K562 (cell line): ENCODE results near the gene FOXN1. TPM values are rescaled to one million over a fixed set of nuclear protein-coding genes. Genes with fewer than 3 reads are reported as not detected.

Source experiments
- ATAC-seq: fragments of 200-7000 bp; cut with Tn5 transposase; 3 replicates; pipeline ENCODE4 v1.9.1; 2020; ENCODE audit warnings: moderate library complexity
- BruUV-seq: library from RNA; stranded (reverse); fragments of 400-500 nt; replicated peaks from 2 replicates; lab custom pipeline; 2021; lab: Mats Ljungman, UMichigan
- CTCF ChIA-PET: fragments of 300-600 bp; formaldehyde crosslinking; extraction: SDS; loops from one replicate; lab custom pipeline; 2021; ENCODE audit warnings: low intra/inter-chr PET ratio; lab: Yijun Ruan, JAX
- POLR2A ChIA-PET: fragments of 300-600, 350-650 bp; sonication (Branson Sonifier 250); formaldehyde crosslinking; extraction: SDS; loops from one replicate; lab custom pipeline; 2021; ENCODE audit warnings: antibody characterized with exemption, inconsistent platforms; lab: Yijun Ruan, JAX
- DNase-seq, 4 experiments: peaks; one replicate each; pipeline versions ENCODE4 v3.0.0 to v3.0.0-alpha.2; 2011 to 2018; ENCODE audit warnings: low spot score in 3 of 4, mixed read lengths in 3 of 4; ENCODE audit errors: extremely low read depth in 1 of 4
- FAIRE-seq: peaks from 2 replicates; lab custom pipeline; 2011; peaks lifted over from hg19 to GRCh38; lab: Jason Lieb, UNC
- H2AFZ ChIP-seq: 2 replicates; pipeline ENCODE4 v1.6.0; 2011; ENCODE audit warnings: low read depth, low read length, control low read depth, inconsistent platforms
- H3K27ac ChIP-seq: fragments of 200-600 bp; 3 replicates; pipeline ENCODE4 v1.8.0; 2011; ENCODE audit warnings: low read depth, mild to moderate bottlenecking, control low read depth, inconsistent platforms, low read length, moderate library complexity, mixed read lengths; ENCODE audit errors: extremely low read depth
- H3K27me3 ChIP-seq, 2 experiments: fragments of 300-600 bp in 1 of 2; 2 replicates in 1 of 2; 3 replicates in 1 of 2; pipeline versions ENCODE4 v1.6.0 to v1.8.0; 2011; ENCODE audit warnings: inconsistent platforms in 2 of 2, low read length in 2 of 2, mild to moderate bottlenecking in 1 of 2, mixed read lengths in 1 of 2, moderate library complexity in 1 of 2; ENCODE audit not compliant: control insufficient read depth in 2 of 2, insufficient read depth in 2 of 2
- H3K36me3 ChIP-seq: fragments of 300-600 bp; 3 replicates; pipeline ENCODE4 v1.8.0; 2011; ENCODE audit warnings: mild to moderate bottlenecking, low read length, inconsistent platforms; ENCODE audit not compliant: control insufficient read depth, insufficient read depth
- H3K4me1 ChIP-seq, 2 experiments: fragments of 200-600 bp in 1 of 2; replicated peaks in 1 of 2; 2 replicates in 1 of 2; 3 replicates in 1 of 2; pipeline versions ENCODE4 v1.5.1 to v1.8.0; 2011; ENCODE audit warnings: inconsistent platforms in 2 of 2, low read length in 2 of 2, mild to moderate bottlenecking in 1 of 2, mixed read lengths in 1 of 2, moderate library complexity in 1 of 2; ENCODE audit not compliant: control insufficient read depth in 2 of 2, insufficient read depth in 2 of 2
- H3K4me2 ChIP-seq: 2 replicates; pipeline ENCODE4 v1.6.1; 2011; ENCODE audit warnings: low read length, control low read depth, inconsistent platforms, mixed read lengths; ENCODE audit not compliant: insufficient read depth
- H3K4me3 ChIP-seq: fragments of 200-600 bp; sonication (generic), shearing (Covaris generic); 2 replicates; pipeline ENCODE4 v1.5.1; 2016; ENCODE audit warnings: control low read depth, inconsistent platforms
- H3K79me2 ChIP-seq: fragments of 200-600 bp; 3 replicates; pipeline ENCODE4 v1.8.0; 2011; ENCODE audit warnings: low read length, inconsistent platforms; ENCODE audit not compliant: control insufficient read depth, insufficient read depth
- H3K9ac ChIP-seq, 2 experiments: 2 replicates each; pipeline versions ENCODE4 v1.6.0 to v1.6.1; 2011; ENCODE audit warnings: low read depth in 2 of 2, low read length in 2 of 2, control low read depth in 1 of 2, inconsistent platforms in 1 of 2, mild to moderate bottlenecking in 1 of 2, mixed read lengths in 1 of 2; ENCODE audit not compliant: insufficient read depth in 1 of 2
- H3K9me1 ChIP-seq: one replicate; pipeline ENCODE4 v1.6.0; 2011; ENCODE audit warnings: inconsistent platforms, mild to moderate bottlenecking, low read length, moderate library complexity; ENCODE audit not compliant: control insufficient read depth, insufficient read depth
- H3K9me3 ChIP-seq: replicated peaks from 2 replicates; pipeline ENCODE4 v1.5.1; 2011; ENCODE audit warnings: low read depth, low read length, inconsistent platforms; ENCODE audit not compliant: control insufficient read depth, insufficient read depth
- H4K20me1 ChIP-seq: replicated peaks from 2 replicates; pipeline ENCODE4 v1.6.1; 2011; ENCODE audit warnings: low read length, inconsistent platforms, mixed read lengths; ENCODE audit not compliant: control insufficient read depth, insufficient read depth
- KDM1A ChIP-seq, 2 experiments: fragments of 450-650 bp; IDR thresholded peaks; 2 replicates each; pipeline ENCODE4 v1.6.1; 2016; ENCODE audit warnings: mild to moderate bottlenecking in 2 of 2
- MCM7 ChIP-seq, 2 experiments: fragments of 450-650 bp; IDR thresholded peaks; 2 replicates each; pipeline ENCODE4 v1.6.1; 2016 to 2018
- NFE2L1 ChIP-seq: fragments of 450-650 bp; IDR thresholded peaks from 2 replicates; pipeline ENCODE4 v1.6.1; 2016; ENCODE audit warnings: missing genetic modification characterization, low read depth, mild to moderate bottlenecking, missing compliant biosample characterization, moderate library complexity, borderline replicate concordance
- ZNF696 ChIP-seq: fragments of 250-450 bp; sonication (Bioruptor Pico); conservative IDR thresholded peaks from 2 replicates; pipeline ENCODE4 v1.4.0; 2020; ENCODE audit warnings: mild to moderate bottlenecking, moderate library complexity
- ZNF76 ChIP-seq: fragments of 250-450 bp; sonication (Bioruptor Pico); IDR thresholded peaks from 2 replicates; pipeline ENCODE4 v1.4.0; 2020; ENCODE audit warnings: mild to moderate bottlenecking, moderate library complexity, borderline replicate concordance
- WGBS: fragments of 100-300 bp; shearing (Covaris generic); methylation state at CpG from one replicate; pipeline ENCODE4 v1.1.6; 2016; ENCODE audit warnings: low coverage, mixed read lengths; ENCODE audit not compliant: insufficient coverage; ENCODE audit errors: missing lambda C conversion rate; 5-methylcytosine and 5-hydroxymethylcytosine counted together
- in situ Hi-C: fragments of 300-500 bp; cut with MboI; formaldehyde crosslinking; loops from 4 replicates; pipeline ENCODE4 v1.15.0; 2018; ENCODE audit warnings: inconsistent platforms, mixed read lengths
- intact Hi-C: fragments of 100-400 bp; cut with micrococcal nuclease; formaldehyde crosslinking; loops from 2 replicates; pipeline ENCODE4 v1.14.2; 2022
- polyA plus RNA-seq, 8 experiments: library from polyadenylated mRNA; depleted of rRNA in 4 of 8; stranded (reverse) in 5 of 8; unstranded in 3 of 8; fragments of >200 nt; fragmentation: Nextera tagmentation in 2 of 8; fragmentation: Illumina TruSeq in 1 of 8; extraction: Ambion mirVana in 2 of 8; extraction: Trizol in 1 of 8; gene quantifications; 2 replicates each; pipeline versions ENCODE4 v1.2.1 to v1.2.3, GENCODE V29; 2011 to 2014; ENCODE audit warnings: inconsistent platforms in 1 of 8, missing spikeins in 1 of 8
- total RNA-seq, 7 experiments: library from RNA; depleted of rRNA in 6 of 7; stranded (reverse); fragments of >200 nt in 6 of 7; fragmentation: Illumina TruSeq in 2 of 7; extraction: Trizol in 2 of 7; gene quantifications; 2 replicates each; pipeline versions ENCODE4 v1.2.1 to v1.2.3, GENCODE V29; 2011 to 2021; ENCODE audit warnings: low replicate concordance in 1 of 7
- TF ChIP-seq, protein P1 (sequence below): sonication (generic); formaldehyde crosslinking; IDR thresholded peaks from 2 replicates; pipeline ENCODE4 v1.8.0; 2022; ENCODE audit warnings: mild to moderate bottlenecking, missing genetic modification reagents
- TF ChIP-seq, protein P2 (sequence below): fragments of 250-450 bp; sonication (Bioruptor Pico); IDR thresholded peaks from 2 replicates; pipeline ENCODE4 v1.8.0; 2022; ENCODE audit warnings: inconsistent platforms
- TF ChIP-seq, protein P3 (sequence below): conservative IDR thresholded peaks from 2 replicates; pipeline ENCODE4 v1.6.1; 2011; ENCODE audit warnings: low read depth, mild to moderate bottlenecking, low read length; ENCODE audit not compliant: control insufficient read depth

Gene FOXN1
- total and polyA plus RNA-seq, 9 of the 15 experiments (the other 6 are each of a cell fraction or from before 2014, with no cell fraction given), result not detected

DNA sequence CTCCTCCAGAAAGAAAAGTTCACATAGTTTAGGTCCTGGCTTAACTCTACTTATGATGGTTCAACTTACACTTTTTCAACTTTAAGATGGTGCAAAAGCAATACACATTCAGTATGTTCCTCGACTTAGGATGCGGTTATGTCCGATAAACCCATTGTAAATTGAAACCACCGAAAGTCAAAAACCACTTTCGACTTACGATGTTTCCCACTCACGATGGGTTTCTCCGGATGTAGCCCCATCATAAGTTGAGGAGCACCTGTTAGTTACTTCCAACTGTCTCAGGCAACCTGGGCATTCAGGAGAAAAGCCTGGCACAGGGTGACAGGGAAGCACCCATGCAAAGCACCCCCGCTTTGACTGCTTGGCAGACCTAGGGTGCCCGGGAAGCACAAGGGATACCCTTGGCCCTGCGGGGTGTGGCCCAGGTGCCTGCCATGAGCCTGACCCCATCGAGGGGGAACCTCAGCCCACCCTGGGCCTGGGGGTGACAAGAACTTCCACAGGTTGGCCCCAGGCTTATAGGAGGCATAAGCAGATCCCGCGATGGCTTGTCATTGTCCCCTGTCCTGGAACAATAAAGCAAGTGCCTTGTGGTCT, 32.2 kb downstream of the FOXN1 start:
- 7% methylated on average over 14 of the region's 14 CpGs for WGBS
- Histone ChIP-seq H3K27ac (no peak overlapping the region), H4K20me1 (peaks cover 18% of the 10 kb centered on the region; the same call in 1 of the 2 replicates), H3K9me1 (no peaks in the 10 kb centered on the region), H3K27me3 (peaks cover 4 to 45% of the 10 kb centered on the region in 2 experiments; a peak in 4 of 5 replicates), H3K4me1 (peaks cover 0 to 9% of the 10 kb centered on the region in 2 experiments; a peak in 3 of 5 replicates), H3K9me3 (no peaks in the 10 kb centered on the region), H3K36me3 (no peaks in the 10 kb centered on the region), H3K4me3 (no peak overlapping the region), H2AFZ (no peak overlapping the region), H3K4me2 (no peak overlapping the region), H3K9ac (no peak overlapping the region), H3K79me2 (no peaks in the 10 kb centered on the region)
- POLR2A ChIA-PET, result no interaction called here
- TF ChIP-seq, protein P1, sequence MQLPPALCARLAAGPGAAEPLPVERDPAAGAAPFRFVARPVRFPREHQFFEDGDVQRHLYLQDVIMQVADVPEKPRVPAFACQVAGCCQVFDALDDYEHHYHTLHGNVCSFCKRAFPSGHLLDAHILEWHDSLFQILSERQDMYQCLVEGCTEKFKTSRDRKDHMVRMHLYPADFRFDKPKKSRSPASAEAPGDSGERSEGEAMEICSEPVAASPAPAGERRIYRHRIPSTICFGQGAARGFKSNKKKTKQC (CRISPR knock-in tag), result no peak
- TF ChIP-seq ZNF76 (CRISPR knock-in tag), result no peak
- no peak for TF ChIP-seq ZNF696 (CRISPR knock-in tag)
- DNase-seq (no peak), FAIRE-seq (no peak), ATAC-seq (no peak)
- in situ Hi-C loops (loop anchor here (5.0 kb wide), 1 partner anchor 41 kb away; no protein-coding TSS in a partner anchor), intact Hi-C loops (no loop called here)
- no TSS peak for BruUV-seq
- CTCF ChIA-PET, result interaction anchor here (5.1 kb wide), 1 partner anchor 44 kb away, joined by 69 read pairs; no protein-coding TSS in a partner anchor

DNA sequence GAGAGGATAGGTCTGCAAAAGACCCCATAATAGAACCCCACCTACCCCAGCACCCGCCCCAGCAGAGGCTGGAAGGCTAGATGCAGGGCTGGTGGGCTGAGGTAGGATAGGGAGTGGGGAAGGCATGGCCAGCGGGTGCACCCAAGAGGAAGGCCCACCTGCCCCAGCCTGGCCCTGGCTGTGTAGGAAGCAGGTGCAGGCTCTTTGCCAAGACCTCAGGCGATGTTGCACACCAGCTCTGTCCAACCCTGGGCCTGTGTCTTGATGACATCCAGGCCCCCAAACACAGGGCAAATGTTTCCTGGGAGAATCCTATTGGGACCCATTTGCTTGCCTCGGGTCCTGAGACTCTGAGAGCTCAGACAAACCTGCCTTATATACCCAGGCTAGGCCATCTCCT, 34.1 kb downstream of the FOXN1 start:
- CTCF ChIA-PET, result interaction anchor here (1.8 to 5.1 kb wide), 2 partner anchors 45 to 780 kb away, joined by 7 to 69 read pairs; no protein-coding TSS in a partner anchor

More for the DNA sequence above, 34.1 kb downstream of the FOXN1 start:
- H3K27me3 ChIP-seq, result peaks cover 4 to 29% of the 10 kb centered on the region in 2 experiments; a peak in 4 of 5 replicates
- H3K36me3 ChIP-seq, result no peaks in the 10 kb centered on the region
- no peak overlapping the region for H3K4me2 ChIP-seq
- no peaks in the 10 kb centered on the region for H3K9me1 ChIP-seq
- DNase-seq (no peak), FAIRE-seq (no peak), ATAC-seq (no peak)
- 16% methylated on average over 4 of the region's 4 CpGs for WGBS
- no peaks in the 10 kb centered on the region for H3K9me3 ChIP-seq
- H3K27ac ChIP-seq, result no peak overlapping the region
- H4K20me1 ChIP-seq, result peaks cover 10% of the 10 kb centered on the region; the same call in 1 of the 2 replicates
- H2AFZ ChIP-seq, result no peak overlapping the region
- no peak overlapping the region for H3K4me3 ChIP-seq
- intact Hi-C loops, result loop anchor here (1.0 kb wide), 1 partner anchor 46 kb away; no protein-coding TSS in a partner anchor
- POLR2A ChIA-PET, result no interaction called here
- H3K9ac ChIP-seq, result no peak overlapping the region
- no TSS peak for BruUV-seq
- no peaks in the 10 kb centered on the region for H3K79me2 ChIP-seq
- TF ChIP-seq, protein P2, sequence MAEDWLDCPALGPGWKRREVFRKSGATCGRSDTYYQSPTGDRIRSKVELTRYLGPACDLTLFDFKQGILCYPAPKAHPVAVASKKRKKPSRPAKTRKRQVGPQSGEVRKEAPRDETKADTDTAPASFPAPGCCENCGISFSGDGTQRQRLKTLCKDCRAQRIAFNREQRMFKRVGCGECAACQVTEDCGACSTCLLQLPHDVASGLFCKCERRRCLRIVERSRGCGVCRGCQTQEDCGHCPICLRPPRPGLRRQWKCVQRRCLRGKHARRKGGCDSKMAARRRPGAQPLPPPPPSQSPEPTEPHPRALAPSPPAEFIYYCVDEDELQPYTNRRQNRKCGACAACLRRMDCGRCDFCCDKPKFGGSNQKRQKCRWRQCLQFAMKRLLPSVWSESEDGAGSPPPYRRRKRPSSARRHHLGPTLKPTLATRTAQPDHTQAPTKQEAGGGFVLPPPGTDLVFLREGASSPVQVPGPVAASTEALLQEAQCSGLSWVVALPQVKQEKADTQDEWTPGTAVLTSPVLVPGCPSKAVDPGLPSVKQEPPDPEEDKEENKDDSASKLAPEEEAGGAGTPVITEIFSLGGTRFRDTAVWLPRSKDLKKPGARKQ (CRISPR knock-in tag), result no peak
- TF ChIP-seq NFE2L1 (tag) (no peak), KDM1A (IDR thresholded peaks at IDR 0.05) (no peak), MCM7 (IDR thresholded peaks at IDR 0.05) (no peak)
- TF ChIP-seq, protein P3, sequence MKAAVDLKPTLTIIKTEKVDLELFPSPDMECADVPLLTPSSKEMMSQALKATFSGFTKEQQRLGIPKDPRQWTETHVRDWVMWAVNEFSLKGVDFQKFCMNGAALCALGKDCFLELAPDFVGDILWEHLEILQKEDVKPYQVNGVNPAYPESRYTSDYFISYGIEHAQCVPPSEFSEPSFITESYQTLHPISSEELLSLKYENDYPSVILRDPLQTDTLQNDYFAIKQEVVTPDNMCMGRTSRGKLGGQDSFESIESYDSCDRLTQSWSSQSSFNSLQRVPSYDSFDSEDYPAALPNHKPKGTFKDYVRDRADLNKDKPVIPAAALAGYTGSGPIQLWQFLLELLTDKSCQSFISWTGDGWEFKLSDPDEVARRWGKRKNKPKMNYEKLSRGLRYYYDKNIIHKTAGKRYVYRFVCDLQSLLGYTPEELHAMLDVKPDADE, result no peak
- TF ChIP-seq, all 486 proteins: peak for 0
- in situ Hi-C loops, result no loop called here
- H3K4me1 ChIP-seq, result peaks cover 0 to 3% of the 10 kb centered on the region in 2 experiments; a peak in 2 of 5 replicates
